ENCODE measurements around the gene MAPK8. TPM values are rescaled to one million over a fixed set of nuclear protein-coding genes. Genes with fewer than 3 reads are reported as not detected.

Gene MAPK8
- total RNA-seq, 6 experiments from 2014 or later: 56.3 to 96.6 (median 74.8) TPM

GRCh38 chr10:48282829-48283228 is 23.6 kb upstream of the MAPK8 start:
- DNase-seq: no peak
- Mint-ChIP-seq H3K27me3 (ENCODE audit: insufficient read depth) (peaks cover 42% of the 10 kb centered on the region), H3K4me3 (no peak overlapping the region), H3K9me3 (peaks cover 7% of the 10 kb centered on the region), H3K36me3 (ENCODE audit: low read depth) (peaks cover 7% of the 10 kb centered on the region), H3K4me1 (ENCODE audit: low read depth) (no peaks in the 10 kb centered on the region), H3K27ac (no peak overlapping the region)
- no peak for TF ChIP-seq CTCF (IDR thresholded peaks at IDR 0.05)

GRCh38 chr10:48284002-48284546 is 22.4 kb upstream of the MAPK8 start:
- no peak for DNase-seq
- H3K27ac Mint-ChIP-seq: no peak overlapping the region
- no peak overlapping the region for H3K4me3 Mint-ChIP-seq
- H3K27me3 Mint-ChIP-seq (ENCODE audit: insufficient read depth): peaks cover 40% of the 10 kb centered on the region
- H3K36me3 Mint-ChIP-seq (ENCODE audit: low read depth): peaks cover 7% of the 10 kb centered on the region
- H3K4me1 Mint-ChIP-seq (ENCODE audit: low read depth): peaks cover 6% of the 10 kb centered on the region; the same call in 1 of the 2 replicates
- TF ChIP-seq CTCF (IDR thresholded peaks at IDR 0.05): no peak
- peaks cover 7% of the 10 kb centered on the region for H3K9me3 Mint-ChIP-seq

GRCh38 chr10:48284811-48285210 is 21.7 kb upstream of the MAPK8 start:
- Mint-ChIP-seq H3K9me3 (peaks cover 7% of the 10 kb centered on the region), H3K27me3 (ENCODE audit: insufficient read depth) (peaks cover 36% of the 10 kb centered on the region), H3K4me3 (no peak overlapping the region), H3K27ac (no peak overlapping the region), H3K36me3 (ENCODE audit: low read depth) (peaks cover 7% of the 10 kb centered on the region), H3K4me1 (ENCODE audit: low read depth) (peaks cover 10% of the 10 kb centered on the region; the same call in 1 of the 2 replicates)
- DNase-seq: no peak
- TF ChIP-seq CTCF (IDR thresholded peaks at IDR 0.05): no peak

GRCh38 chr10:48285710-48286109 is 20.8 kb upstream of the MAPK8 start:
- no peak overlapping the region for H3K27ac Mint-ChIP-seq
- H3K4me3 Mint-ChIP-seq: no peak overlapping the region
- no peak for DNase-seq
- H3K4me1 Mint-ChIP-seq (ENCODE audit: low read depth): peaks cover 13% of the 10 kb centered on the region; the same call in 1 of the 2 replicates
- peaks cover 7% of the 10 kb centered on the region for H3K9me3 Mint-ChIP-seq
- peaks cover 7% of the 10 kb centered on the region for H3K36me3 Mint-ChIP-seq (ENCODE audit: low read depth)
- no peak for TF ChIP-seq CTCF (IDR thresholded peaks at IDR 0.05)
- peaks cover 36% of the 10 kb centered on the region for H3K27me3 Mint-ChIP-seq (ENCODE audit: insufficient read depth)

- peaks cover 36% of the 10 kb centered on the region for H3K27me3 Mint-ChIP-seq (ENCODE audit: insufficient read depth)
- peaks cover 7% of the 10 kb centered on the region for H3K9me3 Mint-ChIP-seq
- DNase-seq: no peak
- H3K27ac Mint-ChIP-seq: no peak overlapping the region
- TF ChIP-seq CTCF (IDR thresholded peaks at IDR 0.05): no peak
- peaks cover 13% of the 10 kb centered on the region; the same call in 1 of the 2 replicates for H3K4me1 Mint-ChIP-seq (ENCODE audit: low read depth)
- H3K36me3 Mint-ChIP-seq (ENCODE audit: low read depth): peaks cover 7% of the 10 kb centered on the region
- no peak overlapping the region for H3K4me3 Mint-ChIP-seq
These were observed 20.1 kb upstream of the MAPK8 start for GRCh38 chr10:48286356-48286755.
